NCI-H2171 (cell line): ENCODE data around the gene DDX31.

Experiments
- DNase-seq: peaks from one replicate; lab custom pipeline; 2025; lab: John Stamatoyannopoulos, UW

Gene DDX31

GRCh38 chr9:132634327-132634726, 35.5 kb downstream of the DDX31 start:
- DNase-seq, result no peak

DNA sequence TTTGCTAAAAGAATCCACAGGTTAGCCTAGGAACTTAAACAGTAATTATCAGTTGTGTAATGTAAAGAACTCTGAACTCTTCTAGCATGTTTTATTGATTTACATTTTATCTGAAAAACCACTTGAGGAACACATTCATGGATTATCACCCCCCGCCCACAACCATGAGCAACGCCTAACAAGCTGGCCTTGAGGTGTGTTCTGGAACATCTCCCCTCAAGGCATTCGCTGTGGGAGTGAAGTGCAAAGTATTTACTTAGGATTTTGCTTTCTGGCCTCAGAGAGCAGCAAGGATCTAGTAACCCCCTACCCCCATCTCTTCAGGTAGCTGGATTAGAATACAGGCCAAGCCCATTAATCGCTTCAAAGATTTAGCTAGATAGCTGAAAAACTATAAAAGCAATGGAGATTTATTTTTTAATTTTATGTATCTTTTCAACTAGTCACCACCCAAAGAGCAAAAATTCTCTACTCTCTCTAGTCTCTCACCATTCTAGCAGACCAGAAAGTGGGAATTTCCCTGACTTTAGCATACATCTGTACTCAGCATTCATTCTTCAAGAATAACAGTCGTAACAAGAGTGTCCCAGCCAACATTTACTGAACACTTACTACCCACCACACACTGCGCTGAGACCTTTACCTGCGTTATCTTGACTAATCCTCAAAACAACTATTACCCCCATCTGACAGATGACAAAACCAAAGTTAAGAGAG, 37.2 kb downstream of the DDX31 start:
- DNase-seq, result no peak

GRCh38 chr9:132631685-132632084, 38.1 kb downstream of the DDX31 start:
- DNase-seq, result no peak

GRCh38 chr9:132631280-132631679, 38.5 kb downstream of the DDX31 start:
- no peak for DNase-seq

DNA sequence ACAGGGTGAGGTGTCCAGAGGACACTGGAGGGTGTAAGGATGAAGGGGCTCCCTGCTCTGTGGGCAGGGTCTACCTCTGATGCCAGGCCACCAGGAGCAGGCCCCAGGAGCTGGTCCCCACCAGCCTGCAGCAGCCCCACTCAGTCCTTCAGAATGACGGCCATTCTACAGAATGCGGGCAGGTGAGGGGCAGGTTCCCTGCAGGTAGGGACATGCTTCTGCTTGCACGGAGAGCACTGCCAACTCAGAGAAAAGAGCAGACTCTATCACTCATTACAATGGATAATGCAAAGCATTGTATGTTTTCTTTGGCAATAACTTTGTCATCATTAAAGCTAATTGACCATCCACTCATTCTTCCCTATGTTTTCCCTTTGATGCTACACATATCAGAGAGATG, 39.0 kb downstream of the DDX31 start:
- DNase-seq, result no peak

GRCh38 chr9:132630116-132630515, 39.7 kb downstream of the DDX31 start:
- no peak for DNase-seq

- no peak for DNase-seq
These were observed 41.0 kb downstream of the DDX31 start for GRCh38 chr9:132628746-132629145.

DNA sequence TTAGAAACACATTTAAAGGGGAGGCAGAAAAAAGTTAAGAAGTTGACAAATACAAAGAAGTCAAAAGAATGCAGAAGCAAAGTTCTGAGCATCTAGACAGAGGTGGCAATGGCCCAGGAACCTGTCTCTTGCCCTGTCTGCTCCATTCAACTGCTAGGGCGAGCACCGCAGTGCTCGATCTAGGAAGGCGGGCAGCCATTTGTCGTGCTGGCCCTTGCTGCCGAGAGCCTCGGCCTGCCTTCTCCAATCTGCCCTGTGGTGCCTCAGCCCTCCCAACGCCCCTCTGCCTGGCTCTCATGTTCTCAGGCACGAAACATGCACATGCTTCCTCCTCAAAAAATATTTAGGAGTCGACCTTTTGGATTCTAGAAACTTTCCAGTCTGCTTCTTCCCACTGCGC, 42.2 kb downstream of the DDX31 start:
- DNase-seq, result no peak

DNA sequence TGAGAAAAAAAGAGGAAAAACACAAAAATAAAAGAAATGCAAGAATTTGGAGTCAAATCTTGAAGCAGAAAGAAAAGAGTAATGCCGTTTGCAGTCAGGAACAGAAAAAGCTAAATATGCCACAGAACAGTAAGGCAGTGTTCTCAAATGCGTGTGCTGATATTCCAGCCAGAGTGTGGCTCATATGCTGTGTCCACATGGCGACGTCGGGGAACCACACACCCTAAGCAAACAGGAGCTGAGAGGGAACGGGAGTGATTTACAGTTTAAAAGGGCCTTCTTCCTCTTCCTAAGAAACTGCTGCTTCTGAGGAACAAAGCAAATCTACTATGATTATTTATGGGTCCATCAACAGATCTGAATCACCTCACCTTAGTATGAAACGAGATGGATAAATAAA, 42.7 kb downstream of the DDX31 start:
- DNase-seq, result no peak

GRCh38 chr9:132626285-132626684, 43.5 kb downstream of the DDX31 start:
- no peak for DNase-seq

DNA sequence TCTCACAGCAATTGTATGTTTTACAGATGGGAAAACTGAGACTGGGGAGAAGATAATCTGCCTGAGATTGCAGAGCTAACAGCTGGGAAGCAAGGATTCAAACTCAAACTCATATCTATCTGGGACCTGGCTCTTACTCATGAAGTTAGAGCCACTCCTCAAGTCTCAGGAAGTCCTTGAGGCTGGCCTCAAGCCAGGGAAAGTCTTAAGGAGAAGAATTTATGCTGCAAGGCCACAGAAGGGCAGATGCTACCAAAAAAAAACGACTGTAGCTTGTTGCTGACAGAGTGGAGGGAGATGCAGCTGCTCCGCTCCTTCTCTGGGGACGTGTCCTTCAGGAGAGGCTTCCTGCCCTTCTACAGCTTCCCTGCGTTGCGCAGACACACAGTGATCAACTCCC, 47.6 kb downstream of the DDX31 start:
- peak; percentile 92 for DNase-seq

GRCh38 chr9:132616725-132617124, 53.1 kb downstream of the DDX31 start:
- no peak for DNase-seq

DNA sequence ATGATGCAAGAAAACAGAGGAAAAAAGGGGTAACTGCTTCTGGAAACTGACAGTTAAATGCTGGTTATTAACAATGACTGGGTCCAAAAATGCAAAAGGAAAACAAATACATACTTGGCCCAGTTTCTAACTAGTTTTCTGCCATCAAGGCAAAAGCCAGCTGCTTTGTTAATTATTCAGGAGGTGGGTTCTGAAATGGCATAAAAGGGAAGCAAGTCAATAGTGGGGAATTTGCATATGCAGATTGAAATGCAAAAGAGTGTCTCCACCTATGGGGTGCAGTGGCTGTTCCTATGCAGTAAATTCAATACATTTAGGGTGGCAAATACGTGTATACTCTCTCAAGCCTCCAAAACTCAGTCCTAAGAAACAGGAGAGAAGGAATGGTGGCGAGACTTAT, 54.0 kb downstream of the DDX31 start:
- DNase-seq, result no peak

- DNase-seq, result no peak
These were observed 55.5 kb downstream of the DDX31 start for GRCh38 chr9:132614324-132614723.

- no peak for DNase-seq
These were observed 59.1 kb downstream of the DDX31 start for GRCh38 chr9:132610661-132611060.

- DNase-seq, result no peak
These were observed 60.0 kb downstream of the DDX31 start for GRCh38 chr9:132609829-132610228.

DNA sequence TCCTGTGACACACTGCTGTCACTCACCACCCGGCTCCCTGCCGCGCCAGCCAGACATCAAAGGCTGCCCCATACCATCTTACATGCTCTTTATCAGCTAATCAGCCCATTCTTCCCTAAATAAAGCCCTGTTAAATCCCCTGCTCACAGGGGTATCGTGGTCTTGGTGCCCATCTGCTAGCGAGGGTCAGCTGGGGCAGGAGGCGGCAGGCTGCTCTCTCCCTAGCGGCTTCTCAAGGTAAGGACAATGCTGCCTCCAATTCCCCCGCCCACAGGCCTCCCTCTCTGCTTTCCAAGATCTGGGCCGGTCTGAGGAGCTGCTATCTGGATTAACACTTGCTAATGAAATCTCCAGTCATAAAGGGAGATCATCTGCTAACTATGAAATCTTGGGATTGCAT, 60.6 kb downstream of the DDX31 start:
- no peak for DNase-seq

DNA sequence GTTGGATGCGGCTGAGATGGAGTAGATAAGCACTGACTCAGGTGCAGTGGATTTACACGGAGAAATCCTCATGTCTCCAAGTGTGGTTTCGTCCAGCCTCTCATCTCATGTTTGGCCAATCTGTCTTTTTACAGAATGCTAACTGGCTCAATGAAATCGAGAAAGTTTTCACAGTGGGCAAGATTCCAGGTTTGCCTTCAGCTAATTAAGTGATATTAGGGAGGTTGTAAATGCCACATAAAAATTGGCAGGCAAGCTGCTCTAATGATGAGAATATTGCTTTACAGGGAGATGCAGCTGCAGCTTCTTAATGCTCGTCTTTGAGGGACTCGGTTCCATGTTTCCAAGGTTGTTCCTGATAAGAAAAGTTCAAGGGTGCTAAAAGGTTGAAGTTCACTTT, 63.7 kb downstream of the DDX31 start:
- no peak for DNase-seq

DNA sequence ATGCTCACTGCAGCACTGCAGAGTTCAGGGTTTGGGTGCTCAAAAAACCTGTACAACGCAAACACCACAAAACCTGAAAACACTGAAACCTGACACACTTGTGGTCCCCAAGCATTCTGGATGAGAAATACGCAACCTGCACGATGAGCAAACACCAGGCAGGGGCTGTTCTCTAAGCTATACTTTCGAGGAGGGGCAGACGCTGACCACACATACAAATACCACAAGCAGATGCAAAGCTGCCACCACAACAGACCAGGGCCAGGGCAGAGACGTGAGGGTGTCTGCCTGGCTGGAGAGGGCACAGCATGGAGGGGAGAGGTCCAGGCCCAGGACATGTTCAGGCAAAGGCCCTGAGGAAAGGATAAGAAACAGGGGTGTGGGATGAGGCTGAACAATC, 64.4 kb downstream of the DDX31 start:
- DNase-seq, result no peak

GRCh38 chr9:132602207-132602606, 67.6 kb downstream of the DDX31 start:
- no peak for DNase-seq

DNA sequence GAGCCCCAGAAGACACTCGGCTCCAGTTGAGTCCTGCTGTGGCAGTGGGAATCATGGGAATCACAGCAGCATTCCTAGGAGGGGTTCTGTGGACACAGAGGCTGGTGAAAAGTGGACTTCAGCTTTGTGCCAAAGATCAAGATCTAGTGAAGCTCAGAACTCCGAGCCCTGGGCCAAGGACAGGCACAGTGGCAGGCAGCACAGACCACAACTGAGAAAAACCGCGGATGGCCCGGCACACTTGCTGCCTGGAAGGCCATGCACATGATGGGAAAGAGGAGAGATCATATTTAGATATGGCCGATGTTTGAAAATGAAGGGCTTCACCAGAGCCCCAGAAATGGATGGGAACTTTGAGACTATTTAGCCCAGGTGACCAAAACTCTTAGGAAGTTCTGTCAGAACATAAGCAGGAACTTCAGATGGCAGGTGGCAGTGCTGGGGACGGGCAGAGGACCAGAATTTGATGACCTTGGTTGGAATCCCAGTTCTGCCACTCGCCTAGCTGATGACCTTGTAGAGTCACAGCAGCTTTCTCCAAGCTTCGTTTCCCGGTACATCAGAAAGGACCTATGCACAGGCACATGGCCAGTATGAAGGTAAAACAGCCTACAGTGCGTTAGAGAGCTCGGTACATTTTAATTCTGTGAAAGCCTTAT, 69.3 kb downstream of the DDX31 start:
- DNase-seq, result no peak

DNA sequence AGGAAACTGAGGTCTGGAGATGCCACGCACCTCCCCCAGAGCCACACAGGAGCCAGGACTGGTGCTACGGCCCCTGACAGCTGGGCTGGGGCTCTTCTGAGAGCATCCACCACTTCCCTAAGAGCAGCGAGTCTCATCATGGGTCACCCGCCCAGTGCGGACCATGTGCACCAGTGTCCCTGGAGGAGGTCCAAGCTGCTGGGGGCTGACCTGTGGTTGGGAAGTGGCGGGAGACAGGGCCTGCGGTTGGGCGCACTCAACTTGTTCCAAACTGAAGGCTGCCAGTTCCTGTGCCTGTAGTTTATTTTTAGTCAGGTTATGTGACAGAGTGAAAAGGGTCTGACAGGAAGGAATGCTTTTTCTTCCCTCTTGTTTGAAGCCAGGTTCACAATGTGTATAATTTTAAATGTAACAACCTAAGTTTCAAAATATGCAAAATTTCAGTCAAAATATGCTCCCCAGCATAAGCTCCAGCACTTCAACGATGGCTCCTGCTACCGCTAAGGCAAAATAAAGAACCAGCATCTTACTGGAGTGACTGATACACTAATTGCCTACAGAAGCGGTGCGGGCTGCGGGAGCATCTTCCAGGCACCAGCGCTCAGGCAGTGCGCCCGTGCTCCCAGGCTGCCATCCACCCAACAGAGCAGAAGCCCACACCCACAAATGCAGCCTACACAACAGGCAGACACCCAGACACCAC, 72.6 kb downstream of the DDX31 start:
- DNase-seq, result no peak

- DNase-seq, result no peak
These were observed 73.6 kb downstream of the DDX31 start for GRCh38 chr9:132596200-132596599.
